ENCODE data around the gene GPC5. TPM values are rescaled to one million over a fixed set of nuclear protein-coding genes. Genes with fewer than 3 reads are reported as not detected.

The GPC5 gene
- polyA plus RNA-seq, 3 donors from 2014 or later, result 0.58 TPM; not detected in 2

GRCh38 chr13:92574499-92574898 lies 1176.1 kb downstream of the GPC5 start:
- H3K9me3 Mint-ChIP-seq, result peaks cover 0 to 43% (median 18%) of the 10 kb centered on the region in 6 donors
- DNase-seq, result no peak
- no peaks in the 10 kb centered on the region for H3K36me3 Mint-ChIP-seq
- no peaks in the 10 kb centered on the region for H3K27me3 Mint-ChIP-seq (ENCODE audit: low read depth in 3 of 3)
- H3K4me3 Mint-ChIP-seq, result no peak overlapping the region
- H3K27ac Mint-ChIP-seq, result no peak overlapping the region
- H3K4me1 Mint-ChIP-seq, result no peaks in the 10 kb centered on the region

- Mint-ChIP-seq H3K27me3 (ENCODE audit: low read depth in 3 of 3) (no peaks in the 10 kb centered on the region), H3K9me3 (peaks cover 3 to 43% (median 21%) of the 10 kb centered on the region in 6 donors), H3K4me1 (no peaks in the 10 kb centered on the region), H3K4me3 (no peak overlapping the region), H3K36me3 (no peaks in the 10 kb centered on the region), H3K27ac (no peak overlapping the region)
- DNase-seq, result no peak
Measured at GRCh38 chr13:92575777-92576176, 1177.4 kb downstream of the GPC5 start.

- no peaks in the 10 kb centered on the region for H3K4me1 Mint-ChIP-seq
- no peaks in the 10 kb centered on the region for H3K36me3 Mint-ChIP-seq
- peaks cover 10 to 57% (median 24%) of the 10 kb centered on the region in 6 donors for H3K9me3 Mint-ChIP-seq
- H3K27me3 Mint-ChIP-seq (ENCODE audit: low read depth in 3 of 3), result no peaks in the 10 kb centered on the region
- H3K27ac Mint-ChIP-seq, result no peak overlapping the region
- no peak overlapping the region for H3K4me3 Mint-ChIP-seq
- no peak for DNase-seq
Measured at GRCh38 chr13:92578358-92578757, 1179.9 kb downstream of the GPC5 start.

- Mint-ChIP-seq H3K4me1 (no peaks in the 10 kb centered on the region), H3K9me3 (peaks cover 13 to 48% (median 32%) of the 10 kb centered on the region in 6 donors), H3K27ac (no peak overlapping the region), H3K4me3 (no peak overlapping the region), H3K27me3 (ENCODE audit: low read depth in 3 of 3) (peaks cover 0 to 1% (median 0%) of the 10 kb centered on the region in 3 donors), H3K36me3 (peaks cover 0 to 5% (median 0%) of the 10 kb centered on the region in 3 donors)
- DNase-seq, result no peak
Measured at GRCh38 chr13:92589955-92590354, 1191.5 kb downstream of the GPC5 start.

- Mint-ChIP-seq H3K36me3 (peaks cover 0 to 5% (median 0%) of the 10 kb centered on the region in 3 donors), H3K27ac (no peak overlapping the region), H3K4me3 (no peak overlapping the region), H3K9me3 (peaks cover 13 to 48% (median 33%) of the 10 kb centered on the region in 6 donors), H3K4me1 (no peaks in the 10 kb centered on the region), H3K27me3 (ENCODE audit: low read depth in 3 of 3) (peaks cover 0 to 1% (median 0%) of the 10 kb centered on the region in 3 donors)
- DNase-seq, result no peak
Measured at GRCh38 chr13:92590503-92590908, 1192.1 kb downstream of the GPC5 start.

GRCh38 chr13:92591117-92591516 lies 1192.7 kb downstream of the GPC5 start:
- Mint-ChIP-seq H3K27me3 (ENCODE audit: low read depth in 3 of 3) (peaks cover 0 to 1% (median 0%) of the 10 kb centered on the region in 3 donors), H3K36me3 (peaks cover 0 to 8% (median 0%) of the 10 kb centered on the region in 3 donors), H3K4me1 (no peaks in the 10 kb centered on the region), H3K27ac (no peak overlapping the region), H3K4me3 (no peak overlapping the region), H3K9me3 (peaks cover 16 to 50% (median 33%) of the 10 kb centered on the region in 6 donors)
- no peak for DNase-seq

- Mint-ChIP-seq H3K27ac (no peak overlapping the region), H3K4me1 (no peaks in the 10 kb centered on the region), H3K9me3 (peaks cover 16 to 42% (median 32%) of the 10 kb centered on the region in 6 donors), H3K36me3 (peaks cover 0 to 8% (median 0%) of the 10 kb centered on the region in 3 donors), H3K4me3 (no peak overlapping the region), H3K27me3 (ENCODE audit: low read depth in 3 of 3) (peaks cover 0 to 1% (median 0%) of the 10 kb centered on the region in 3 donors)
- no peak for DNase-seq
Measured at GRCh38 chr13:92592757-92593156, 1194.3 kb downstream of the GPC5 start.

- DNase-seq, result no peak
- Mint-ChIP-seq H3K9me3 (peaks cover 5 to 24% (median 16%) of the 10 kb centered on the region in 6 donors), H3K27ac (no peak overlapping the region)
Measured at GRCh38 chr13:92602560-92602959, 1204.1 kb downstream of the GPC5 start.

GRCh38 chr13:92609376-92609775 lies 1211.0 kb downstream of the GPC5 start:
- H3K9me3 Mint-ChIP-seq, result peaks cover 1 to 19% (median 5%) of the 10 kb centered on the region in 6 donors
- no peak overlapping the region for H3K4me3 Mint-ChIP-seq
- no peaks in the 10 kb centered on the region for H3K4me1 Mint-ChIP-seq
- no peak overlapping the region for H3K27ac Mint-ChIP-seq
- H3K36me3 Mint-ChIP-seq, result no peaks in the 10 kb centered on the region
- no peak for DNase-seq
- peaks cover 0 to 2% (median 2%) of the 10 kb centered on the region in 3 donors for H3K27me3 Mint-ChIP-seq (ENCODE audit: low read depth in 3 of 3)

More at GRCh38 chr13:92602560-92602959, 1204.1 kb downstream of the GPC5 start:
- Mint-ChIP-seq H3K27me3 (ENCODE audit: low read depth in 3 of 3) (peaks cover 0 to 2% (median 0%) of the 10 kb centered on the region in 3 donors), H3K36me3 (peaks cover 0 to 4% (median 4%) of the 10 kb centered on the region in 3 donors), H3K4me1 (no peaks in the 10 kb centered on the region), H3K4me3 (no peak overlapping the region)

- no peak for DNase-seq
- H3K27me3 Mint-ChIP-seq (ENCODE audit: low read depth in 3 of 3), result peaks cover 0 to 2% (median 0%) of the 10 kb centered on the region in 3 donors
- peaks cover 0 to 19% (median 5%) of the 10 kb centered on the region in 6 donors for H3K9me3 Mint-ChIP-seq
- H3K36me3 Mint-ChIP-seq, result peaks cover 0 to 3% (median 0%) of the 10 kb centered on the region in 3 donors
- no peak overlapping the region for H3K4me3 Mint-ChIP-seq
- no peaks in the 10 kb centered on the region for H3K4me1 Mint-ChIP-seq
- H3K27ac Mint-ChIP-seq, result no peak overlapping the region
Measured at GRCh38 chr13:92612892-92613291, 1214.5 kb downstream of the GPC5 start.

GRCh38 chr13:92613921-92614320 lies 1215.5 kb downstream of the GPC5 start:
- no peak for DNase-seq
- Mint-ChIP-seq H3K36me3 (peaks cover 0 to 3% (median 0%) of the 10 kb centered on the region in 3 donors), H3K9me3 (peaks cover 0 to 12% (median 5%) of the 10 kb centered on the region in 6 donors), H3K27ac (no peak overlapping the region), H3K27me3 (ENCODE audit: low read depth in 3 of 3) (peaks cover 0 to 2% (median 0%) of the 10 kb centered on the region in 3 donors), H3K4me1 (no peaks in the 10 kb centered on the region), H3K4me3 (no peak overlapping the region)

GRCh38 chr13:92621985-92622384 lies 1223.6 kb downstream of the GPC5 start:
- H3K9me3 Mint-ChIP-seq, result peaks cover 7 to 33% (median 20%) of the 10 kb centered on the region in 6 donors
- peaks cover 0 to 3% (median 0%) of the 10 kb centered on the region in 3 donors for H3K36me3 Mint-ChIP-seq
- H3K4me3 Mint-ChIP-seq, result no peak overlapping the region
- no peaks in the 10 kb centered on the region for H3K4me1 Mint-ChIP-seq
- H3K27ac Mint-ChIP-seq, result no peak overlapping the region
- no peaks in the 10 kb centered on the region for H3K27me3 Mint-ChIP-seq (ENCODE audit: low read depth in 3 of 3)
- no peak for DNase-seq

GRCh38 chr13:92622905-92623304 lies 1224.5 kb downstream of the GPC5 start:
- H3K4me1 Mint-ChIP-seq, result no peaks in the 10 kb centered on the region
- no peak for DNase-seq
- no peaks in the 10 kb centered on the region for H3K27me3 Mint-ChIP-seq (ENCODE audit: low read depth in 3 of 3)
- H3K36me3 Mint-ChIP-seq, result no peaks in the 10 kb centered on the region
- H3K27ac Mint-ChIP-seq, result no peak overlapping the region
- peaks cover 9 to 30% (median 20%) of the 10 kb centered on the region in 6 donors for H3K9me3 Mint-ChIP-seq
- no peak overlapping the region for H3K4me3 Mint-ChIP-seq

GRCh38 chr13:92626274-92626673 lies 1227.9 kb downstream of the GPC5 start:
- Mint-ChIP-seq H3K4me3 (no peak overlapping the region), H3K27ac (no peak overlapping the region), H3K9me3 (peaks cover 15 to 39% (median 20%) of the 10 kb centered on the region in 6 donors), H3K27me3 (ENCODE audit: low read depth in 3 of 3) (no peaks in the 10 kb centered on the region), H3K4me1 (no peaks in the 10 kb centered on the region), H3K36me3 (no peaks in the 10 kb centered on the region)
- no peak for DNase-seq

GRCh38 chr13:92640936-92641335 lies 1242.5 kb downstream of the GPC5 start:
- Mint-ChIP-seq H3K9me3 (peaks cover 12 to 48% (median 17%) of the 10 kb centered on the region in 6 donors), H3K4me3 (no peak overlapping the region), H3K36me3 (peaks cover 0 to 4% (median 0%) of the 10 kb centered on the region in 3 donors), H3K27ac (no peak overlapping the region), H3K4me1 (no peaks in the 10 kb centered on the region), H3K27me3 (ENCODE audit: low read depth in 3 of 3) (peaks cover 0 to 2% (median 0%) of the 10 kb centered on the region in 3 donors)
- no peak for DNase-seq

All from immature natural killer cell (primary cell).